ENCODE data around the gene SRSF12.

DNA sequence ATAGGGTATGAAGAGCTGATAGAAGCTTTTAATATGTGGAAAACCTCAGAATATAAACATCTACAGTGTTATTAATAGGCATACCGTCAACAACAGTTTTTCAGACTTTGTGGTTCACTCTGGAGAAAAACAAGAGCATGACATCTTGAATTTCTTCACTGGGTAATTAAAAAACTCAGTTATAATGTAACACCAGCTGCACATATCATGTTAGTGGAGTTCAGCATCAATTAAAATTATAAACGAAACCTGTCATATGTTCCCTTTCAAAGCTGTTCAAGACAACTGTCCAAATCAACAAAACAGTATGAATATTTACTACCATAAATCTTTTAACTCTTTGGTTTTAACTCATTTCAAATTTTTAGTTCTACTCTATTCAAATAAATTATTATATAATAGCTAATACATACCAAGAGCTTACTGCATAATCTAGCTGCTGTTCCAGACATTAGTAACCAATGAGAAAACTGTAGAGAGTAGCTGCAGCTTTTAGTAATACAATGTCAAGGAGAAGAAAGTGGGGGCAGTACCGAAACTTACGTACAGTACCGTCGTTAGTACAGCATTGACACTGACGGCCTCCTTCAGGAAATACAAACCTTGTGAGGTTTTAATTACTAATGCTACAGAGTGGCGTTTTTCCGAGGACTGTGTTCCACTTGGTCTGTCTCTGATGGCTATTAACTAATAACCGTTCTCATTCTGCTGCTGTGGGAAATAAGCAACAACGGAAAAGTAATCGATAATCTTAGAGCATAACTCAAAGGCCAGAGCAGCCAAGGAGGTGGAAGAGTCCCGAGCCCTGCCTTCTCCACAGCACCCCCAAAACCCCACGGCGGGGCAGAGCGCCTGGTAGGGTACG lies 27.5 kb upstream of the SRSF12 start:
- TF ChIP-seq POLR2A (IDR thresholded peaks at IDR 0.05) (no peak), CTCF (IDR thresholded peaks at IDR 0.05) (no peak)
